ENCODE measurements around the gene CRIM1.

Gene CRIM1

DNA sequence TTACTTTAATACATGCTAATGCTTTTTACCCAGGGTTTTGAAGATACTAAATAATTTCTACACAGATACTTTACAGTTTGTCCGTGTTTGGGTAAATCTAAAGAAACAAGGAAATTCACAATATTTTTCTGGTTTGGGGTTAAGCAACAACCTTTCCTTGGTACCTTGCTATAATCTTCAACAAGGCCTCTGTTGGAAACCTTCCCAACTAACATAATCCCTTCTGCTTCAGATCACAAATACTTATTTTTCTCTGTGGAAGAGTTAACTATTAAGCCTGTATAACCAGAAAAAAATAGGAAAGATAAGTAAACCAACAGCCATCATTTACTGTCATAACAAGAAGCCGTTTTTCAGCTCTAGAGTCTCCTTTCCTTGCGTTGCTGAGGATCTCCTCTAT lies 227.4 kb downstream of the CRIM1 start:
- no peak for FAIRE-seq

DNA sequence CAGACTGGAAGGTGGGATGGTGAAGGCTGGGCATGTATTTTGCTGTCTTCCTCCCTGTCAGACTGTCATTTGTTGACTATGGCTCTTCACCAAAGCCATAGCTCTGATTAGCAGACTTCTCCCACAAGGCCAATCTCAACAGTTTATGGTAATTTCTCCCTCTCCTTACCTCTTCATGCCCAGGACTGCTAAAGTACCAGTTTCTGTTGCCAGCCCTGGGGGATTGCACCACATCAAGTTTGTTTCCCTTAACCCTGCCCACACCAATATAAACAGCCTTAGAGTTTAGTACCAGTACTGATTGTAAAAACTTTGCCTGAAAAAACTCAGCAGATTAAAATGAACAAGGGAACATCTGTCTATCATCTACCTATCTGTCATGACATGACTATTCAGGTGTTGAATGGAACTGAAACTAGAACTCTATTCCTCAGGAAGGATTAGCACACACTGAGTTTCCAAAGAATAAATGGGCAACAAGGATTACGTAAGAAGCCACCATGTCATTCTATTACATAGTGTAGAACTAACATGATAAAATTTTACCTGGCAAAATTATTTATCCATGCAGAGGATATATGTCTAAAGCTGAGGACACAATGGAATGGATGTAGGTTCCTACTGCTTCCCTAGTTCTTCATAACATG lies 228.7 kb downstream of the CRIM1 start:
- no peak for FAIRE-seq

DNA sequence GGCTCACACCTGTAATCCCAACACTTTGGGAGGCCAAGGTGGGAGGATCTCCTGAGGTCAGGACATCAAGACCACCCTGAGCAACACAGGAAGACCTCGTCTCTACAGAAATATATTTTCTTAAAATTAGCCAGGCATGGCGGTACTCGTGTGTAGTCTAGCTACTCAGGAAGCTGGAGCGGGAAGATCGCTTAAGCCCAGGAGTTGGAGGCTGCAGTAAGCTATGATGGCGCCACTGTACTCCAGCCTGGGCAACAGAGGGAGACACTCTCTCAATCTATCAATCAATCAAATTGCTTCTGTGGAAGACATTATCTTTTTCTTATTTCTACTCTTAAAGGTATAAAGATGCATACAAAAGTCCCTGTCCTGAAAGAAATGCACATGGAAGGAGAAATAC lies 231.1 kb downstream of the CRIM1 start:
- FAIRE-seq: no peak

DNA sequence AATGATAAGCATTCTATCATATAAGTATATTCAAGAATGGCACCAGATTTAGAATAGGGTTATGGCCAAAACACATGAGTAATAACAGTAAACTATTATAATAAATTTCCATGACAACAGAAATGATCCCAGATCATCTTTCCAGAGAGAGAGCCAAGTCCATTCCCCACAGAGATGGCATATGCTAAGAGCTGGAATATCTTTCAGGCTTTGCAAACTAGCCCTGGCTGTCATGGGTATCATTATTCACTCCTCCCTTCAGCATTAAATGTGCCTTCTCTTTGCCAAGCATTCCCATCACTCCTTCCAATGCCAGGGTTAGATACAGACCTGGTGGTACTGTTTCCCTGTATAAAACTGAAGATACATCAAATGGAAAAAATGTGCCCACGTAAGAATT lies 231.5 kb downstream of the CRIM1 start:
- no peak for FAIRE-seq

DNA sequence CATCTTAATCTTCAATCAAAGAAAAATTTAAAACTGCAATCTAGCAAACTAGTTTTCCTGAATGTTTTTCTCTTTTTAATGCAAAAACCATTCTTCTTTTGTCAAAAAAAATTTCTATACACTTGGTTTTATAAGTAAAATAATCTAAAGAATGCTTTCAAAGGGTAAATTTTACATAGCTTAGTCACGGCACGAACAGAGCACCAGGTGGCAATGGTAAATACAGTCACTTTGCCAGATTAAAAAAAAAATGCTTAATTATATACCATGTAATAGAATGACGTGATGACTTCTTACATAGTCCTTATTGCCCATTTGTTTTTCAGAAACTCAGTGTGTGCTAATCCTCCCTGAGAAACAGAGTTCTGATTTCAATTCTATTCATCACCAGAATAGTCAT lies 232.0 kb downstream of the CRIM1 start:
- FAIRE-seq: no peak

DNA sequence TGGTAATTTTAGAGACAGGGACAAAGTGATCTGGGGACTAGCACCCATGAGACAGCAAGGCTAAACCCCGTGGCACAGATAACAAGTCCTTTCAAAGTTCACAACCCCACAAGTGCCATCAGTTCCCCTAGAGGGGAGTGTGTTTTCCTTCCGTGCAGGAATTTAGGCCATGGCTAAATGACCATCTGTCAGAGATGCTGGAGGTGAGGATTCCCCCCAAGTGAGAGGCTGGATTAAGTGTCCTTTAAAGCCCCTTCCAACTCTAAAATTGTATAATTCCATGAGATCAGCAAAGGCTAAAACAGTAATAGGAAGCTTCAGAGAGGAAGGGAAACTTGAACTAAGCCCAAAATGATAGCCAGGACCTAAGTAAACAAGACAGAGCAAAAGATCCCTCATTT lies 233.7 kb downstream of the CRIM1 start:
- FAIRE-seq: no peak

DNA sequence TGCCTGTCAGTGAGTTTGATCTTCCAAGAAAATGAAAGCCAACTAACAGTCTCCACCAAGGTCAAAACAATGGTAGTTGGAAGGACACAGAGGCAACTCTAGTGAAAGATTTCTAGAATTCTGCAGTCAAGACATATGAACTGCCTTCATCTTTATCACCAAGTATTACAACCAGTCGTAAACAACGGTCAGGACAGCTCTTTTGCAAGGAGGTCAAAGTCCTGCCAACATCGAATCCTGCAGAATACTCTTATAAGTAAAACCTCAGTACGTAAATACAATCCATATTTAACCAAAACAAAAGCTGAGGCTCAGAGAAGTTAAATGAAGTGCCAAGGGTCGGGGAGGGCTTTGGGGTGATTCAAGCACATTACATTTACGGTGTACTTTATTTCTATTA lies 239.3 kb downstream of the CRIM1 start:
- no peak for FAIRE-seq

DNA sequence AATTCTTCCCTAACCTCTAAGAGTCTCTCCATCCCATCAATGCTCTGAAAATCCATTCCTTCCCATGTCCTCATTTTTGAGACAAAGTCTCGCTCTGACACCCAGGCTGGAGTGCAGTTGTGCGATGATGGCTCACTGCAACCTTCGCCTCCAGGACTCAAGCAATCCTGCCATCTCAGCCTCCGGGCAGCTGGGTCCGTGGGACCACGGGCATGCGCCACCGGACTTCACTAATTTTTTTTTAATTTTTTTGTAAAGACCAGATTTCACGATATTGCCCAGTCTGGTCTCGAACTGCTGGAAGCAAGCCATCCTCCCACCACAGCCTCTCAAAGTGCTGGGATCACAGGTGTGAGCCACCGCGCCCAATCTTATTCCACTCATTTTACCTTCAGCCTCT lies 240.8 kb downstream of the CRIM1 start:
- FAIRE-seq: no peak

DNA sequence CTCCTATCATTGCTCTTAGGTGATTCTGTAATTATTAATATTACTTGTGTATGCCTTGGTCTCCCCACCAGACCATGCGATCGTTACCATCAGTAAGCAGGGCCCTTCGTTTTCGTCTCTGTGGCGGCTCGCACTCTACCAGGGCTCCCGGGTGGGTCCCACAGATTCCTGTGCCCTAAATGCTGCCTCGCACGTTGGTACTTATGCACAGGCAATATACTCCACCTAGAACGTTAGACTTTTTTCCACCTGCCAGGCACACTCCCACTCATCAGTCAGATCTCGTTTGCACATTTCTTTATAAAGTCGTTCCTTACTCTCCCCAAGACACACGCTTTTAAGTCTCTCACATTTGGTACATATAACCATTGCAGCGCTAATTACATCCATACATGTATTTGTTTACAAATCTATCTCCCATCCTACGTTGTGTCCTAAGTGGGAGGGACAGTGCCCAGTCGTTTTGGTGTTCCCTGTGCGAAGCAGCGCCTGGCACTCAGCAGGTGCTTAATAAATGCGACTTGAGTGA lies 241.5 kb downstream of the CRIM1 start:
- FAIRE-seq: no peak

DNA sequence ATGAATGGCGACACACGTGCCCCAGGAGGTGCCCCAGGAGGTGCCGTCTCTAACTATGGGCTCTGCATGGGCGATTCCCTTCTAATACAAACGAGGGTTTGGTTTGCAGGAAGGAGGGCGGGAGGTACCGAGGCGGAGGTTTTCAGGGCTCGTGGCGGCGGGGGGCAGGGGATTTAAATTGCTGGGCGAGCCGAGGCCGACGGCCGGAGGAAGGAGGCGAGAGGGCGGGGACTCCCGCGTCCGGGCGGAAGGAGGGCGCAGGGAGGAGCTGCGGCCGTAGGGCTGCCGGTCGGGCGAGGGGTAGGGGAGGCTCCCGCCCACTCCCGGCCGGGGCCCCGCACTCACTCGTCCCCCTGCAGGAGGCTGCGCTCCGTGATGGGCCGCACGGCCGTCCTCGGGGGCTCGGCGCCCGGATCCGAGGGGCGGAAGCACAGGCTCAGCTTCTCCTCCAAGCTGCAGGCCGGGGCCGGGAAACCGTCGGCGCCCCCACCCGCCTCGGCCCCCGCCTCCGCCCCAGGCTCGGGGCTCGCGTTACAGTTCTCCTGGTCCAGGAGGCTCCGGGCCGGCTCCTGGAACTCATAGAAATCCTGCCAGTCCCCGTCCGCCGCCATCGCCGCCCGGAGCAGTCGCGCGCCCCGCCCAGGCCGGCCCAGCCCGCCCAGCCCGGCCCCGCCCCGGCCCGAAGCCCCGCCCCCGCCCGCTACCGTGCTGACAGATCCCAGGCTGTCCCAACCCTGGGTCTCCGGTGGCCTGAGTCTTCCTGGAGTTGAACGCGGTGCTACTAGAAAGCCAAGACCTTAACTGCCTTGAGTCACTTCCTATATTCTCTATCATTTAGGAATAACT lies 242.2 kb downstream of the CRIM1 start, which contains the start of gene FEZ2:
Gene FEZ2 (minus strand): TSS at position 637 of the 846 bp plus-strand sequence. CDS start 26 bp downstream, at position 611.
- FAIRE-seq: no peak
